Ecto neural progenitor cell (in vitro differentiated cells): ENCODE measurements around the gene AMZ2.
"Not testable (repeated sequence)": the region's sequence is repeated elsewhere in the genome, so short reads cannot be mapped to it uniquely, and the experiment has no call there.

Experiments used
- DNase-seq: peaks from one replicate; pipeline ENCODE4 v3.0.0-alpha.2; 2018; ENCODE audit warnings: low spot score

Gene AMZ2, protein sequence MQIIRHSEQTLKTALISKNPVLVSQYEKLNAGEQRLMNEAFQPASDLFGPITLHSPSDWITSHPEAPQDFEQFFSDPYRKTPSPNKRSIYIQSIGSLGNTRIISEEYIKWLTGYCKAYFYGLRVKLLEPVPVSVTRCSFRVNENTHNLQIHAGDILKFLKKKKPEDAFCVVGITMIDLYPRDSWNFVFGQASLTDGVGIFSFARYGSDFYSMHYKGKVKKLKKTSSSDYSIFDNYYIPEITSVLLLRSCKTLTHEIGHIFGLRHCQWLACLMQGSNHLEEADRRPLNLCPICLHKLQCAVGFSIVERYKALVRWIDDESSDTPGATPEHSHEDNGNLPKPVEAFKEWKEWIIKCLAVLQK

DNA sequence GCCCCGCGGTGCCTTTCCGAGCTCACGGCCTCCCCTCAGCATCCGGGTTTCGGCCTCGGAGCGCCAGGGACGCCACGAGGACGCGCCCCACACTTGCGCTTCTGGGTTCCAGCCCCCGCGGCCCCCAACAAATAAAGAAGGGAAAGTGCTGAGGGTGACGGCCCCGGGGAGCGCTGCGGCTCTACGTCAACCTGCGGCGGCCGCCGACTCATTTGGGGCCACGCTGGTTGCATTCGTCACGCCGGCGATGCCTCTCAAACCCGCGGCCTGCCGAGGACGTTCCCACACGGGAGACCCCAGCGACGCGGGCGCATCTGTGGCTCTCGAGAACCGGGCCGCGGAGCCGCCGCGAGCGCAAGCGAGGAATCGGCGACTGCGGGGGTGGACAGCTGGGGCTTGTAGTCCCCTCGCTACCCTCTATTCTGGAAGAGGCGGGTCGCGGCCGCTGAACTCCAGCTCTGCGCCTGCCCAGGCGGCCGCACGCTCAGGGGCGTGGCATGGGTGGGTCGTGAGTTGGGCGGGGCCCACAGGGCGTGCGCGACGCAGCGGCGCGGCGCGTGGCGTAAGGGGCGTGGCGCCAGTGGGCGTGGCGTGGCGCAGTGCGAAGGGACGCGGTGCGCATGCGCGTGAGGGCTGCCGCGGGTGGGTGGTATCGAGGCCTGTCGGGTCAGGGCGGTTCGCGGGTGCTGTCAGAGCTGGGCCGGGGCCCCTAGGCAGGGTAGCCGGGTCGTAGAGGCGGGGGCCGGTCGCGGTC, at the start of gene AMZ2:
TSS of gene AMZ2 (plus strand) at position 599 of the 754 bp plus-strand sequence. CDS start 2,145 bp downstream, outside the sequence.
- peak; percentile 99 for DNase-seq

DNA sequence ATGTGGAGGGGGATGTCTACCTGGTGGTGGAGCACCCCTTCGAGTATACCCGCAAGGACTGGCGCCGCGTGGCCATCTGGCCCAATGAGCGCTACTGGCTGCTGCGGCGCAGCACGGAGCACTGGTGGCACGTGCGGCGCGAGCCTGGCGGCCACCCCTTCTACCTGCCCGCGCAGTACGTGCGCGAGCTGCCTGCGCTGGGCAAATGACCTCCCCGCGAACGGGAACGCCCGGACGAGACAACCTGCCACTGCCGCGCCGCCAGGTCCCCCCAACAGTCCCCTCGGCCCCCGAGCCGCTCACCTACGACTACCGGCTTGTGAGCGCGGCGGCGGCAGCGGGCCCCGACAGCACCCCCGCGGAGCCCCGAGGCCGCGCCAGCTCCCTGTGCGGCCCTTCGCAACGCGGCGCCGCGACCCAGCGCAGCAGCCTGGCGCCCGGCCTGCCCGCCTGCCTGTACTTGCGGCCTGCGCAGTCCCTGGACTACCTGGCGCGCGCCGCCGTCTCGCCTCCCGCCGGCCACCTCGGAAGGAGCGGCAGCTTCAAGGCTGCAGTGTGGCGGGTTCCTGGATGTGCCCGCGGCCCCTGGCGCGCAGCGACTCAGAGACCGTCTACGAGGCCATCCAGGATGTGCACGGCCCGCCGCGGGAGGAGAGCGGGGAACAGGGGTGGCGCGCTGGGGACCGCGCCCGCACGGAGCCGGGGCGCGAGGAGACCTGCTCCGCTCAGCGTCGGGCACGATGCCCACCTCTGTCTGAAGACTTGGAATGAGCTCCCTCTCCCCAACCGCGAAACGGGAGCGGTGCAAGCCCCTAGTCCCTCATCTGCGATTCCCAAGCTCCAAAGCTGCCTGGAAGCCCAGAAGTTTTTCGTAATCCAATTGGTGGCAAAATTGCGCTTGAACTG, 48.7 kb upstream of the AMZ2 start:
- peak; percentile 65 for DNase-seq

DNA sequence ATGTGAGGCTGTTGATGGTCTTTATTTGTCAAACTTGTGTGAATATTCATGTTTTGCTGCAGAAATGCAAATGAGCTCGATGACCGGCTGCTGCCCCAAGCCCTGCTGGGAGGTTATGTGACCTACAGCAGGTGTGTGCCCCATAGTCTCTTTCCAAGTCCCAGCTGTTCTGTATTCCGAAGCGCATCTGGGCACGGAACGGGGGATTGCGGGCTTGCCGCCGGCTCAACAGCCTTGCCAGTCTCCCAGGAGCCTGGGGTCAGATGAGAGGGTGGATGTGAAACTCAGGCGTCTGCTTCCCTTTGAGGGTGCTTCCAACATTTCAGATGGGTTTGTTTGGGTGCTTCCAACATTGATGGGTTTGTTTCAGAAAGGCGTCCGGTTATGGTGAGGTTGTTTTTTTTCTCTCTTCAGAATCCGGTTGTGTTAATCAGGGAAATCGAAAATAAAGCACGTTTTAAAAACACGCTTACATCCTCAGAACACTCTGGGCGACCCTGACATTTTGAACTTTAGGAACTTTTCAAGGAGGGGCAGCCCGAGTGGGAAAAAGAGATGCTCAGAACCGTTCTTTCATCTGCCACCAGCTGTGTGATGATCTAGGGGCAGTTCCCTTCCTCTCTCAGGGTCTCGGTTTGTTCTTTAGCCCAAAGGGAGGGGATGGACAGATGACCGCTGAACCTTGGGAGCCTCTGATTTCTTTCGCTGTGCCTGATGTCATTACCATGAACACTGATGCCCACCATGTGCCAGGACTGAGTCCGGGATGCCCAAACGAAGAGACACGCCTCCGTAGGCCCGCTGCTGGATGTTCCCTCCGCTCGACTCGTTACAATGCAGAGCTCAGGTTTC, 47.8 kb upstream of the AMZ2 start:
- DNase-seq = peak; percentile 58

DNA sequence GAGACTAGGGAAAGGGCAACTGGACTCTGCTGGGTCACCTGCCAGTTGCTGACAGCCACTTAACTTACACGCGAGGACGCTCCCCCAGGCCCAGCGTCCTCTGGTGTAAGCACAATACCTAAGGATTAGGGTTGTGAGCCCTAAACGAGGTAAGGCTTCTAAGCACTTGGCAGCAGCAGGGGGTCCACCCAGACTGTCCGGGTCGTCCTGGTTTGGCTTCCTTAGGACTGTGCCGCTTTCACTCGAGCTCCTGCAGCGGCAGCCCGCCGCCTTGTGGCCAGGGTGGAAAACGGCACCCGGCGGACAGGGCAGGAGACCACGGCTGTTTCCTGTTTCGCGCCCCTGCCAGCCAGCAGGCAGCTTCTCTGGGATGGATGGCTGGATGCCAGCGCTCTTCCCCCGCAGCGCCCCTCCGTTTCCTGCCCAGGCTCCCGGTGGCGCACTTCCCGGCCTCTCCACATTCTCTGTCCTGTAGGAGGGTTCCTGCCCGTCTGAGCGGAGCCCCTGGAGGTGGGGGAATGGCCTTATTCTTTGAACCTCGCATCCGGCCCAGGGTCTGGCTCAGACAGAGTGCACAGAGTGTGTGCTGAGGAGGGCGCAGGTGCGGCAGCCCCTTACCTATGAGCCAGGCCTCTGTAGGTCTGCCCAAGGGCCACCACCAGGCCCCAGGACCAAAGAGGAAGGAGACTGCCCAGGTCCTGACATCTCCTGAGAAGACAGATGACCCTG, 47.0 kb upstream of the AMZ2 start:
- peak; percentile 95 for DNase-seq

DNA sequence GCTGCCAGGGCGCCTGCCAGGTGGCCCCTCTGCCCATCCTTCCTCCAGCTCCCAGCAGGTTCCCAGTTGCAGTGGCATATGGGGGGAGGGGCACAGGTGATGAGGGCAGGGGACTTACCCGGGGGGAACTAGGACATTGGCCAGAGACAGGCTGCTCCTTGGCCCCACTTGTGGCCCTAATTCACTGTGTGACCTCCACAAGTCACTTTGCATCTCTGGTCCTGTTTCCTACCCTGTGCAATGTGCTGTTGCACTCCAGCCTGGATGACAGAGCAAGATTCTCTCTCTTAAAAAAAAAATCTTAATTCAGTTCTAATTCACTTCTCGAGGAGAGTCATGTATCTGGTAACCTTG, 46.4 kb upstream of the AMZ2 start:
- DNase-seq = not testable (repeated sequence)

DNA sequence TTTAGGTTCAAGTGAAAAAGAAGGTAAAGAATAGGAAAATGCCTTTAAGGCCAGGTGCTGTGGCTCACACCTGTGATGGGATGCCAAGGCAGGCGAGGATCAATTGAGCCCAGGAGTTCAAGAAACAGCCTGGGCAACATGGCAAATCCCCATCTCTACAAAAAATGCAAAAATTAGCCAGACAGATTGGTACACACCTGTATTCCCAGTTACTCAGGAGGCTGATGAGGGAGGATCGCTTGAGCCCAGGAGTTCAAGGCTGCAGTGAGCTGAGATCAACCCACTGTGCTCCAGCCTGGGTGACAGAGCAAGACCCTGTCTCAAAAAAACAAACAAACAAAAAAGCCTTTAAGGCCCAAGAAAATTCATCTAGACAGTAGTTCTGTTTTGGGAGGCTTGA, 45.5 kb upstream of the AMZ2 start:
- DNase-seq = peak; percentile 29

DNA sequence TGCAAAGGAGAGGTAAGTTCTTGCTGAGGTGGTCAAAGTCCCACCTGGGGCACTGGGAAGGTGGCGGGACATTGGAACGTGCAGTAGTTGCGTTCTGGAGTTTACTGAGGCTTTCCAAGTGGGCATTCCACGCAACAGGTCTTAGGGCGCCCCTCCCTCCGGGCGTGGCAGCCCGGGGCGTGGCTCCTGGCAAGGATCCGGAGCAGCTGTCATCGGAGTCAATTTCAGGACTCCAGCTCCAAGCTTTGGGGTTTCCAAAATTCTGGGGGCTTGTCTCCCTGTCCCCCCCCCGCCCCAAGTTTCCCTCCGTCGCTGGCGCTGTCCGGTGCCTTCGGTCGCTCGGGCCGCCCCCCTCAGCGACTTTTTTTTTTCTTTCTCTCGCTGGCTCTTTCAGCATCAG, 43.1 kb upstream of the AMZ2 start:
- DNase-seq = no peak

DNA sequence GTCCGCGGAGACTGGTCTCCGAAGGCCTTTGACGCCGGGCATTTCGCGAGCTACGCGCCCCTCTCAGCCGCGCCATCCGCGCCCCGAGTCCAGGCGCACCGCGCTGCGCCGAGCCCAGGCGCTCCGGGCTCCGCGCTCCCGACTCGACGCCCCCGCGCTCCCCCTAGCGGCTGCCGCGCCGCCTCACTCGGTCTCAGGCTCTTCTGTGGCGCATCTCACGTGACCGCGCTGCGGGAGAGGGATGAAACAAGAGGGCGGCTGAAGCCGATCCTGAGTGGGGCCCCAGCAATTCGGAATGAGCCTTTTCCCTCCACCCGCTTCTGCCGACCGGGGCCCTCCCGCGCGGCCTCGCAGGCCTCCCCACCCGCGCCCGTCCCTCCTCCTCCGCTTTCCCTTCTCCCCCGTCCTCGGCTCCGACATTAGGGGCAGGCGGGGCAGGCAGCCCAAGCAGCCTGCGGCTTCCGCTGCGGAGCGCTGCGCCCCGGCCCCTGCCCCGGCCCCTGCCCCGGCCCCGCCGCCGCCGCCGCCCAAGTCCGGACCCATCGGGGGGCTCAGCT, 42.5 kb upstream of the AMZ2 start:
- peak; percentile 98 for DNase-seq

DNA sequence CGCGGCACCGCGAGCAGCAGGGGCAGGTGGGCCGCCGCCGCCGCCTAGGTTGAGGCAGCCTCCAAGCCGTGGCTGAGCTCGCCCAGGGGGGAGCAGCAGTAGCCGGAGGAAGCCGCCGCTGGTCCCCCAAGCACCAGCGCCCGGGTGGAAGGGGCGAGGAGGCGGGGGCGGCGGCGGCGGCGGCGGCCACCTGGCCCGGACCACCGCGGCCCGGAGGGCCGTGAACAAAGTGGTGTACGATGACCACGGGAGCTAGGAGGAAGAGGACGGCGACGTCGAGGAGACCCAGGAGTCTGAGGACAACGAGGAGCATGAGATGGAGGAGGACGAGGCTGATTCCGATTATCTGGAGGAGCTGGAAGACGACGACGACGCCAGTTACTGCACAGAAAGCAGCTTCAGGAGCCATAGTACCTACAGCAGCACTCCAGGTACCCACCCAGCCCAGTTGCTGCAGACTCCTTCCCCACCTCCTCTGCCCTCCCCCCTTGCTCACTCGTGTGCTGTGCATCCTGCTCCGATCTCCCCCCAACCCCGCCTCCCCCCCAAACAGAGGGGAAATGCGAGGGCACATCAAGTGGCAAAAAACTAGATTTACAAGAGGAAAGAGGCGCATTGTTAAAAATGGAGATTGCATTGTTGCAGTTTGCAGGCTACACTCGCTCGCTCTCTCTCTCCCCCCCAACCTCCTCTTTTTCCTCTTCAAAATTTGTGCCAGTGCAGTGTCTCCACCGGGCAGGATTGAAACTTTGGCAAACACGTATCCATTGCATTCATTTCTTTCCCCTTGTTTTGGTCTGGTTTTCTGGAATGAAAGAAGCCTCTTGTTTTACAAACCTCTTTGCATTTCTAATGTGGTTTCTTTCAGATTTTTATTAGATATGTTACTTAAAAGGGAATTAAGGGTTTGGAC, 41.8 kb upstream of the AMZ2 start:
- peak; percentile 51 for DNase-seq

DNA sequence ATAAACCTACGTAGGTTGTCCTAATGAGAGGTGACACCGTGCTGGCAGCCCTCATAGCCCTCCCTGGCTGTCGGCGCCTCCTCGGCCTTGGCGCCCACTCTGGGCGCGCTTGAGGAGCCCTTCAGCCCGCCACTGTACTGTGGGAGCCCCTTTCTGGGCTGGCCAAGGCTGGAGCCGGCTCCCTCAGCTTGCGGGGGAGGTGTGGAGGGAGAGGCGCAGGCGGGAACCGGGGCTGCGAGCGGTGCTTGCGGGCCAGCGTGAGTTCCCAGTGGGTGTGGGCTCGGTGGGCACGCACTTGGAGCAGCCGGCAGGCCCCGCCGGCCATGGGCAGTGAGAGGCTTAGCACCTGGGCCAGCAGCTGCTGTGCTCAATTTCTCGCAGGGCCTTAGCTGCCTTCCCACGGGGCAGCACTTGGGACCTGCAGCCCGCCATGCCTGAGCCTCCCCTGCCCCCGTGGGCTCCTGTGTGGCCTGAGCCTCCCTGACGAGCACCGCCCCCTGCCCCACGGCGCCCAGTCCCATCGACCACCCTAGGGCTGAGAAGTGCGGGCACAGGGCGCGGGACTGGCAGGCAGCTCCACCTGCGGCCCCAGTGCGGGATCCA, 40.1 kb upstream of the AMZ2 start:
- DNase-seq = peak; percentile 42

DNA sequence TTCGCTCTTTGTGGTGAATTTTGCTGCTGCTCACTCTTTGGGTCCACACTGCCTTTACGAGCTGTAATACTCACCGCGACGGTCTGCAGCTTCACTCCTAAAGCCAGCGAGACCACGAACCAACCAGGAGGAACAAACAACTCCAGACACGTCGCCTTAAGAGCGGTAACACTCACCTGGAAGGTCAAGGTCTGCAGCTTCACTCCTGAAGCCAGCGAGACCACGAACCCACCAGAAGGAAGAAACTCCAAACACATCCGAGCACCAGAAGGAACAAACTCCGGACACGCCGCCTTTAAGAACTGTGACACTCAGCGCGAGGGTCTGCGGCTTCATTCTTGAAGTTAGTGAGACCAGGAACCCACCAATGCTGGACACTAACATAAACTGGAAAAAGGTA, 39.2 kb upstream of the AMZ2 start:
- DNase-seq = peak; percentile 28

DNA sequence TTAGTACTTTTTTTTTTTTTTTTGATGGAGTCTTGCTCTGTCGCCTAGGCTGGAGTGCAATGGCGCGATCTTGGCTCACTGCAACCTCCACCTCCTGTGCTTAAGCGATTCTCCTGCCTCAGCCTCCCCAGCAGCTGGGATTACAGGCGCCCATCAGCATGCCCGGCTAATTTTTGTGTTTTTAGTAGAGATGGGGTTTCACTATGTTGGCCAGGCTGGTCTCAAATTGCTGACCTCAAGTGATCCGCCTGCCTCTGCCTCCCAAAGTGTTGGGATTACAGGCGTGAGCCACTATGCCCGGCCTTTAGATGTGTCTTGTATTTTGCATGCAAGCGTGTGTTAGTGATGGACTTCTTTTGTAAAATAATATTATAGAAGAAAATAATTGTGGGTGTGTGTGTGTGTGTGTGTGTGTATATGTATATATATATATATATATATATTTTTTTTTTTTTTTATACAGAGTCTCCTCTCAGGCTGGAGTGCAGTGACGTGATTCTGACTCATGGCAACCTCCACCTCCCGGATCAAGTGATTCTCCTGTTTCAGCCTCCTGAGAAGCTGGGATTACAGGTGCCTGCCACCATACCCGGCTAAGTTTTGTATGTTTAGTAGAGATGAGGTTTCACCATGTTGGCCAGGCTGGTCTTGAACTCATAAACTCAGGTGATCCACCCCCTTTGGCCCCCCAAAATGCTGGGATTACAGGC, 38.5 kb upstream of the AMZ2 start:
- peak; percentile 19 for DNase-seq

DNA sequence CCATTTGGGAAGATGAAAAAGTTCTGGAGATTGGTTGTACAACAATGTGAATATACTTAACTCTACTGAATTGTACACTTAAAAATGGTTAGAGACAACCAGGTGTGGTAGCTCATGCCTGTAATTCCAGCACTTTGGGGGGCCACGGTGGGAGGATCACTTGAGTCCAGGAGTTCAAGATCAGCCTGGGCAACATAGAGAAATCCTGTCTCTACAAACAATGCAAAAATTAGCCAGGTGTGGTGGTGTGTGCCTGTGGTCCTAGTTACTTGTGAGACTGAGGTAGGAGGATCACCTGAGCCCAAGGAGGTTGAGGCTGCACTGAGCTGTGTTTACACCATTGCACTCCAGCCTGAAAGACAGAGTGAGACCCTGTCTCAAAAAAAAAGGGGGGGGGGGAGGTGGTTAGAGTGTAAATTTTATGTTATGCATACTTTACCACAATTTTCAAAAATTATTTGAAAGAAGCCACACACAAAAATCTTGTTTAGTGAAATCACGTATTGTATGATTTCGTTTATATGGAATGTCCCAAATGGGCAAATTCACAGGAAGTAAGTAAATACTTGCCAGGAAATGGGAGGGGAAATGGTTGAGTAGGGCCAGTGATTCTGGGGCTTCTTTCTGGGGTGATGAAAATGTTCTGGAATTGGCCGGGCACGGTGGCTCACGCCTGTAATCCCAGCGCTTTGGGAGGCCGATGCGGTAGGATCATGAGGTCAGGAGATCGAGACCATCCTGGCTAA, 37.1 kb upstream of the AMZ2 start:
- DNase-seq = peak; percentile 15

DNA sequence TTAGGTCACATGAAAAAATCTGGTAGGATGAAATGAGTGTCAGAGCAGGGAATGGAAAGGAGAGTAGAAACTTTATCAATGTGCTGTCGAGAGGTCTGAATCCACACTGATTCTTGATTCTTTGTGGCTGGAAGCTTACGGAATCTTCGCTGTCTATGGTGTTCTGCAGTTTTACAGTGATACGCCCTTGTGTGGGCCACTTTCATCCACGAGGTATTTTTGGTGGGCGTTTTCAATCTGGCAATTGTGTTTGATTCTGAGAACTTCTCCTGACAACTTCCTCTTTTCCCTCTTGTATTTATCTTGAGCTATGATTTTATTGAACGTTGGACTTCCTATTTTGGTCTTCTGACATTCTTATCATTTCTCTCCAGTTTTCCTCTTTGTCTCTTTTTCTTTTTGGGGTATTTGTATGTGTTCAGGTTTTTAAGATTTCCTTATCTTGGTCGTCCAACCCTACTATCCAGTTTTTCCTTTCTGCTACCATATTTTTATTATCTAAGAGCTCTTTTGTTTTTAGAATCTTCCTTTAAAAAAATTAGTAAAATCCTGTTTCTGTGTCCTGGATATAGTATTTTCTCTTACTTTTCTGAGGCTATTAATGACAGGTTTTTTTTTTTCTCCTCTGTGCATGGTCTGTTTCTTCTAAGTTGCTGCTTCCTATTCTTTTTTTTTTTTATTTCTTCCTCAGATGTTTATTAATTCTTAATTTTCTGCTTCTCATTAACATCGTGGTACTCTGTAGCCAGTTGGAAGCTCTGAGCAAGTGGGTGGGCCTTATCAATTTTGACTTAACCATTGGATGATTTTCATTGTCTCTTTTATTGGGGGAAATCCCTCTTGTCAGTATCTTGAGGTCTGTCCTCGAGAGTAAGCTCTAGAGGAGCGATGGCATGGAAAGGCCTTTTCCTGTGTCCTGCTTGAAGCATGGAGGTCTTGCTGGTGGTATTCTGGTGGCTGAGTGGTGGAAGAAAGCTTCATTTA, 34.1 kb upstream of the AMZ2 start:
- DNase-seq = peak; percentile 32

DNA sequence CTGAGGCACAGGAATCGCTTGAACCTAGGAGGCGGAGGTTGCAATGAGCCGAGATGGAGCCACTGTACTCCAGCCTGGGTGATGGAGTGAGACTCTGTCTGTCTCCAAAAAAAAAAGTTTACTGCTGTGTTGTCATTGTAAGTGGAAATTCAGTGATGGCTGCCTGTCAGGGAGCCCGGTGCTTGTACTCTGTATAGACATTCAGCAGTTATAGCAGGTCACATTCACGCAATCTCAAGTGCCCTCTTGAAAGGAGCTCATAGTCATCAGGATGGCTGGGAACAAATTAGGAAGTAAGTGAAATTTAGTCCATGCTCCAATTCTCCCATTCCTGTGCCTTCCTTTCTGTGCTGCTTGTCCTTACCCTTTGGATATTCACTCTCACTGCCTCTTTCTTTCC, 32.4 kb upstream of the AMZ2 start:
- DNase-seq = peak; percentile 26

DNA sequence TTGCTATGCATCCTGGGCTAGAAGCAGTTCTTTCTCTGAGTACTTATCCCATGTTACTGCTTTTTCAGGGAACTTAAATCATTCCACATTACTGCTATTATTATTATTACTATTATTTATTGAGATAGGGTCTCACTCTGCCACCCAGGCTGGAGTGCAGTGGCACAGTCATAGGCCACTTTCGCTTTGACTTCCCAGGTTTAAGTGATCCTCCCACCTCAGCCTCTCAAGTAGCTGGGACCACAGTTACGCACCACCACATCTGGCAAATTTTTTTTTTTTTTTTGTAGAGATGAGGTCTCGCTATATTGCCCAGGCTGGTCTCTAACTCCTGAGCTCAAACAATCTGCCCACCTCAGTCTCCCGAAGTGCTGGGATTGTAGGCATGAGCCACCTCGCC, 28.4 kb upstream of the AMZ2 start:
- DNase-seq = not testable (repeated sequence)
